H9 (cell line): ENCODE results near the gene LRRC28. TPM values are rescaled to one million over a fixed set of nuclear protein-coding genes. Genes with fewer than 3 reads are reported as not detected.

Experiments used
- DNase-seq: peaks from one replicate; pipeline ENCODE4 v3.0.0-alpha.2; 2017
- H2AFZ ChIP-seq: one replicate; pipeline ENCODE4 v1.6.1; 2013; ENCODE audit warnings: mild to moderate bottlenecking, low read length, control low read depth, moderate library complexity
- H2AK5ac ChIP-seq: 2 replicates; pipeline ENCODE4 v1.6.1; 2013; ENCODE audit warnings: low read length, control low read depth, mixed read lengths; ENCODE audit not compliant: insufficient read length
- H2BK120ac ChIP-seq: one replicate; pipeline ENCODE4 v1.6.1; 2013; ENCODE audit warnings: low read depth, mild to moderate bottlenecking, low read length, control low read depth, inconsistent platforms; ENCODE audit not compliant: poor library complexity, severe bottlenecking
- H2BK12ac ChIP-seq: 2 replicates; pipeline ENCODE4 v1.6.1; 2013; ENCODE audit warnings: low read length, control low read depth, mixed read lengths, low read depth; ENCODE audit not compliant: insufficient read length
- H2BK15ac ChIP-seq: 2 replicates; pipeline ENCODE4 v1.6.1; 2013; ENCODE audit warnings: low read depth, low read length, control low read depth
- H2BK20ac ChIP-seq: one replicate; pipeline ENCODE4 v1.6.1; 2013; ENCODE audit warnings: low read depth, mild to moderate bottlenecking, low read length, control low read depth, inconsistent platforms; ENCODE audit not compliant: poor library complexity, severe bottlenecking
- H2BK5ac ChIP-seq: 2 replicates; pipeline ENCODE4 v1.6.1; 2013; ENCODE audit warnings: low read length, control low read depth, mixed read lengths; ENCODE audit not compliant: insufficient read length
- H3K14ac ChIP-seq: 2 replicates; pipeline ENCODE4 v1.6.1; 2013; ENCODE audit warnings: low read length, control low read depth; ENCODE audit not compliant: insufficient read depth
- H3K18ac ChIP-seq: 2 replicates; pipeline ENCODE4 v1.6.1; 2013; ENCODE audit warnings: low read depth, mild to moderate bottlenecking, mixed read lengths, low read length, control low read depth; ENCODE audit not compliant: insufficient read length
- H3K23ac ChIP-seq: 2 replicates; pipeline ENCODE4 v1.6.1; 2013; ENCODE audit warnings: low read length, control low read depth, mixed read lengths, low read depth; ENCODE audit not compliant: insufficient read length
- H3K23me2 ChIP-seq: 2 replicates; pipeline ENCODE4 v1.6.1; 2013; ENCODE audit warnings: low read depth, mild to moderate bottlenecking, mixed read lengths, low read length, control low read depth; ENCODE audit not compliant: insufficient read length, poor library complexity, severe bottlenecking
- H3K27ac ChIP-seq: 2 replicates; pipeline ENCODE4 v1.5.1; 2013; ENCODE audit warnings: low read length, control low read depth, mixed read lengths, low read depth; ENCODE audit not compliant: insufficient read length
- H3K27me3 ChIP-seq: 2 replicates; pipeline ENCODE4 v1.6.1; 2013; ENCODE audit warnings: low read length, control low read depth, inconsistent platforms; ENCODE audit not compliant: insufficient read depth
- H3K4ac ChIP-seq: 2 replicates; pipeline ENCODE4 v1.6.1; 2013; ENCODE audit warnings: low read depth, mild to moderate bottlenecking, control low read depth, inconsistent platforms, low read length, moderate library complexity
- H3K4me1 ChIP-seq: 2 replicates; pipeline ENCODE4 v1.6.1; 2013; ENCODE audit warnings: low read length, control low read depth, inconsistent platforms; ENCODE audit not compliant: insufficient read depth
- H3K4me2 ChIP-seq: 2 replicates; pipeline ENCODE4 v1.6.1; 2013; ENCODE audit warnings: low read length, control low read depth, mixed read lengths; ENCODE audit not compliant: insufficient read length, insufficient read depth
- H3K56ac ChIP-seq: 2 replicates; pipeline ENCODE4 v1.6.1; 2013; ENCODE audit warnings: low read depth, mild to moderate bottlenecking, mixed read lengths, low read length, control low read depth; ENCODE audit not compliant: insufficient read length
- H3K79me1 ChIP-seq: 2 replicates; pipeline ENCODE4 v1.6.1; 2013; ENCODE audit warnings: low read depth, mild to moderate bottlenecking, moderate library complexity, low read length, control low read depth, inconsistent platforms; ENCODE audit not compliant: insufficient read depth, poor library complexity, severe bottlenecking
- H3K79me2 ChIP-seq: 2 replicates; pipeline ENCODE4 v1.6.1; 2013; ENCODE audit warnings: low read length, control low read depth, inconsistent platforms; ENCODE audit not compliant: insufficient read depth
- H3K9ac ChIP-seq: 2 replicates; pipeline ENCODE4 v1.6.1; 2013; ENCODE audit warnings: low read length, control low read depth, mixed read lengths; ENCODE audit not compliant: insufficient read length; ENCODE audit errors: extremely low read depth
- H3K9me3 ChIP-seq: one replicate; pipeline ENCODE4 v1.6.1; 2013; ENCODE audit warnings: low read depth, low read length, inconsistent platforms; ENCODE audit not compliant: control insufficient read depth
- H3T11ph ChIP-seq: one replicate; pipeline ENCODE4 v1.6.1; 2013; ENCODE audit warnings: mild to moderate bottlenecking, low read length, control low read depth, inconsistent platforms
- H4K20me1 ChIP-seq: one replicate; pipeline ENCODE4 v1.6.1; 2013; ENCODE audit not compliant: control insufficient read depth, insufficient read length, insufficient read depth
- H4K5ac ChIP-seq: 2 replicates; pipeline ENCODE4 v1.6.1; 2013; ENCODE audit warnings: low read depth, mild to moderate bottlenecking, mixed read lengths, low read length, control low read depth; ENCODE audit not compliant: insufficient read length
- H4K8ac ChIP-seq: replicated peaks from 2 replicates; pipeline ENCODE4 v1.6.1; 2013; ENCODE audit warnings: low read length, control low read depth, mixed read lengths, low read depth; ENCODE audit not compliant: insufficient read length
- H4K91ac ChIP-seq: 2 replicates; pipeline ENCODE4 v1.6.1; 2013; ENCODE audit warnings: low read depth, mild to moderate bottlenecking, moderate library complexity, mixed read lengths, low read length, control low read depth; ENCODE audit not compliant: insufficient read length
- H3K27ac Mint-ChIP-seq, 3 experiments: 2 replicates in 2 of 3; 3 replicates in 1 of 3; pipeline ENCODE4 v1.8.0; 2020 to 2021; ENCODE audit warnings: mixed read lengths in 3 of 3, mild to moderate bottlenecking in 1 of 3, moderate library complexity in 1 of 3
- H3K27me3 Mint-ChIP-seq: 2 replicates; pipeline ENCODE4 v1.8.0; 2021; ENCODE audit warnings: low read depth, mild to moderate bottlenecking, moderate library complexity, mixed read lengths
- H3K36me3 Mint-ChIP-seq, 3 experiments: 2 replicates in 2 of 3; 3 replicates in 1 of 3; pipeline ENCODE4 v1.8.0; 2020 to 2021; ENCODE audit warnings: low read depth in 3 of 3, mixed read lengths in 3 of 3; ENCODE audit not compliant: insufficient read depth in 1 of 3
- H3K4me1 Mint-ChIP-seq, 2 experiments: 2 replicates each; pipeline ENCODE4 v1.8.0; 2020; ENCODE audit warnings: mixed read lengths in 2 of 2
- H3K4me3 Mint-ChIP-seq, 2 experiments: 2 replicates in 1 of 2; 3 replicates in 1 of 2; pipeline ENCODE4 v1.8.0; 2020 to 2021; ENCODE audit warnings: mild to moderate bottlenecking in 2 of 2, mixed read lengths in 2 of 2, moderate library complexity in 1 of 2
- H3K9me3 Mint-ChIP-seq, 2 experiments: 2 replicates in 1 of 2; 3 replicates in 1 of 2; pipeline ENCODE4 v1.8.0; 2020; ENCODE audit warnings: mild to moderate bottlenecking in 2 of 2, mixed read lengths in 2 of 2, moderate library complexity in 1 of 2
- WGBS: extraction: QIAGEN DNeasy Blood & Tissue Kit; methylation state at CpG from one replicate; pipeline ENCODE4 v1.1.7; 2013; ENCODE audit warnings: missing lambda C conversion rate, low lambda C conversion rate, mixed read lengths; ENCODE audit not compliant: insufficient read length; ENCODE audit errors: extremely low coverage; 5-methylcytosine and 5-hydroxymethylcytosine counted together
- total RNA-seq: library from RNA; stranded (reverse); gene quantifications from 2 replicates; pipeline ENCODE4 v1.2.1, GENCODE V29; 2021
- TF ChIP-seq, protein P1 (sequence below): fragments of 200-600 bp; sonication (generic); conservative IDR thresholded peaks from 3 replicates; pipeline ENCODE4 v1.8.0; 2021; ENCODE audit warnings: antibody characterized with exemption, mild to moderate bottlenecking

Gene LRRC28
- total RNA-seq, 1 experiment from 2014 or later = 17.6 TPM

DNA sequence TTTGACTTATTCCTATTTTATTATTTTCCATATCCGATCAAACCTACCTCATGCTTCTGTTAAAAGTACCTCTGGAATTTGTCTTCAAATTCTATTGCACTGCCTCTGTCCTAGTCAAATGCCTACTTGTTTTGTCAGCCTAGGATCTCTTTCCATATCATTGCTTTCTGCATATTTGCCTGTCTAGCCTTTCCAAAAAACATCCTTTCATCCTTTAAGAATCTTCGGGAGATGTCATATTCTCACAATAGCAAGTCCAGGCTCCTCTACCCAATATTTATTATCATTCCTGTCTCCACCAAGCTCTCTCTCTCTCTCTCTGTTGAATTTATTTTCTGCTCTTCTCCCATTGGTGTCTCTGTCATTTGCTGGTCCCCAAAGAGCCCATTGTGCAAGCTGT, 80.1 kb downstream of the LRRC28 start:
- no peak overlapping the region for H3K23ac ChIP-seq
- Mint-ChIP-seq H3K9me3 (no peaks in the 10 kb centered on the region), H3K4me3 (no peak overlapping the region), H3K27me3 (no peaks in the 10 kb centered on the region), H3K4me1 (peaks cover 9% of the 10 kb centered on the region in 2 experiments), H3K36me3 (no peaks in the 10 kb centered on the region), H3K27ac (peak overlapping the region in 1 of 3 experiments; percentile 0; a peak in 1 of 7 replicates)
- no peak overlapping the region for H3K14ac ChIP-seq
- no peak overlapping the region for H2BK20ac ChIP-seq
- H3K9ac ChIP-seq = no peak overlapping the region
- no peak overlapping the region for H2BK120ac ChIP-seq
- H4K20me1 ChIP-seq = no peaks in the 10 kb centered on the region
- H3K4me1 ChIP-seq = peaks cover 3% of the 10 kb centered on the region; the same call in 1 of the 2 replicates
- H3K27me3 ChIP-seq = no peaks in the 10 kb centered on the region
- no peak overlapping the region for H2BK15ac ChIP-seq
- H3K79me1 ChIP-seq = no peaks in the 10 kb centered on the region
- no peak overlapping the region for H3K56ac ChIP-seq
- H3K79me2 ChIP-seq = no peaks in the 10 kb centered on the region
- TF ChIP-seq, protein P1, sequence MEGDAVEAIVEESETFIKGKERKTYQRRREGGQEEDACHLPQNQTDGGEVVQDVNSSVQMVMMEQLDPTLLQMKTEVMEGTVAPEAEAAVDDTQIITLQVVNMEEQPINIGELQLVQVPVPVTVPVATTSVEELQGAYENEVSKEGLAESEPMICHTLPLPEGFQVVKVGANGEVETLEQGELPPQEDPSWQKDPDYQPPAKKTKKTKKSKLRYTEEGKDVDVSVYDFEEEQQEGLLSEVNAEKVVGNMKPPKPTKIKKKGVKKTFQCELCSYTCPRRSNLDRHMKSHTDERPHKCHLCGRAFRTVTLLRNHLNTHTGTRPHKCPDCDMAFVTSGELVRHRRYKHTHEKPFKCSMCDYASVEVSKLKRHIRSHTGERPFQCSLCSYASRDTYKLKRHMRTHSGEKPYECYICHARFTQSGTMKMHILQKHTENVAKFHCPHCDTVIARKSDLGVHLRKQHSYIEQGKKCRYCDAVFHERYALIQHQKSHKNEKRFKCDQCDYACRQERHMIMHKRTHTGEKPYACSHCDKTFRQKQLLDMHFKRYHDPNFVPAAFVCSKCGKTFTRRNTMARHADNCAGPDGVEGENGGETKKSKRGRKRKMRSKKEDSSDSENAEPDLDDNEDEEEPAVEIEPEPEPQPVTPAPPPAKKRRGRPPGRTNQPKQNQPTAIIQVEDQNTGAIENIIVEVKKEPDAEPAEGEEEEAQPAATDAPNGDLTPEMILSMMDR = no peak
- no peak overlapping the region for H4K8ac ChIP-seq
- H4K5ac ChIP-seq = no peak overlapping the region
- no peak overlapping the region for H4K91ac ChIP-seq
- no peak overlapping the region for H2AK5ac ChIP-seq
- no peak for DNase-seq
- H2AFZ ChIP-seq = no peak overlapping the region
- no peaks in the 10 kb centered on the region for H3K23me2 ChIP-seq
- H2BK12ac ChIP-seq = no peak overlapping the region
- H3K27ac ChIP-seq = no peak overlapping the region
- no peak overlapping the region for H3K18ac ChIP-seq
- H3K4ac ChIP-seq = no peak overlapping the region
- no peak overlapping the region for H3T11ph ChIP-seq
- H2BK5ac ChIP-seq = no peak overlapping the region
- H3K9me3 ChIP-seq = no peaks in the 10 kb centered on the region
- H3K4me2 ChIP-seq = no peak overlapping the region
- WGBS = no CpG with 5 or more reads among the region's 2 CpGs
